HCT116 (cell line): ENCODE measurements around the gene NCLN. TPM values are rescaled to one million over a fixed set of nuclear protein-coding genes. Genes with fewer than 3 reads are reported as not detected.

Experiments used
- ATAC-seq: fragments of 200-7000 bp; cut with Tn5 transposase; 2 replicates; pipeline ENCODE4 v1.9.1; 2020; ENCODE audit warnings: mild to moderate bottlenecking, moderate library complexity
- BruUV-seq: library from RNA; stranded (reverse); fragments of 400-500 nt; replicated peaks from 2 replicates; lab custom pipeline; 2021; lab: Mats Ljungman, UMichigan
- CTCF ChIA-PET: fragments of 300-600 bp; sonication (Branson Sonifier 250); formaldehyde crosslinking; loops from one replicate; lab custom pipeline; 2021; ENCODE audit warnings: antibody characterized with exemption; lab: Charles Lee
- POLR2A ChIA-PET: fragments of 300-600, 350-600 bp; sonication (Branson Sonifier 250); formaldehyde crosslinking; loops from one replicate; lab custom pipeline; 2021; ENCODE audit warnings: antibody characterized with exemption; lab: Charles Lee
- RAD21 ChIA-PET, 2 experiments: fragments of 300-600 bp; sonication (Branson Sonifier 250); formaldehyde crosslinking; loops; one replicate each; lab custom pipeline; 2023; ENCODE audit warnings: low total read pairs in 2 of 2; ENCODE audit not compliant: uncharacterized antibody in 2 of 2, unreplicated experiment in 2 of 2, low non-redundant PET in 1 of 2; lab: Charles Lee
- DNase-seq: peaks from one replicate; pipeline ENCODE4 v3.0.0-alpha.2; 2010; ENCODE audit warnings: low read depth, low spot score
- H2AFZ ChIP-seq: fragments of 200-600 bp; shearing (Covaris generic), sonication (generic); 2 replicates; pipeline ENCODE4 v1.6.1; 2017; ENCODE audit warnings: low read depth, mixed run types, mixed read lengths, antibody characterized with exemption, low read length; ENCODE audit not compliant: poor library complexity, severe bottlenecking
- H3K27ac ChIP-seq: 2 replicates; pipeline ENCODE4 v1.5.1; 2012; ENCODE audit warnings: low read depth, low read length
- H3K27me3 ChIP-seq: fragments of 200-600 bp; sonication (generic); 2 replicates; pipeline ENCODE4 v1.6.1; 2016; ENCODE audit warnings: mixed run types, low read length, mixed read lengths; ENCODE audit not compliant: insufficient read depth
- H3K36me3 ChIP-seq, 2 experiments: fragments of 200-500 bp in 1 of 2; fragments of 200-600 bp in 1 of 2; sonication (Bioruptor generic) in 1 of 2; sonication (generic) in 1 of 2; 2 replicates each; pipeline versions ENCODE4 v1.5.1 to v1.6.1; 2014 to 2016; ENCODE audit warnings: low read length in 2 of 2, inconsistent platforms in 1 of 2, mixed read lengths in 1 of 2, mixed run types in 1 of 2; ENCODE audit not compliant: insufficient read depth in 2 of 2, control insufficient read depth in 1 of 2
- H3K4me1 ChIP-seq, 2 experiments: fragments of 200-600 bp in 1 of 2; sonication (generic) in 1 of 2; 2 replicates each; pipeline versions ENCODE4 v1.5.1 to v1.6.1; 2012 to 2017; ENCODE audit warnings: low read length in 2 of 2, inconsistent platforms in 1 of 2, mild to moderate bottlenecking in 1 of 2, mixed read lengths in 1 of 2, mixed run types in 1 of 2, moderate library complexity in 1 of 2; ENCODE audit not compliant: insufficient read depth in 2 of 2, control insufficient read depth in 1 of 2
- H3K4me2 ChIP-seq: fragments of 200-600 bp; sonication (generic); 2 replicates; pipeline ENCODE4 v1.6.1; 2017; ENCODE audit warnings: mixed run types, low read length, mixed read lengths
- H3K4me3 ChIP-seq, 2 experiments: fragments of 200-600 bp in 1 of 2; sonication (generic) in 1 of 2; replicated peaks in 1 of 2; 2 replicates each; pipeline ENCODE4 v1.5.1; 2011 to 2016; ENCODE audit warnings: low read length in 2 of 2, control low read depth in 1 of 2, low read depth in 1 of 2, mild to moderate bottlenecking in 1 of 2, mixed read lengths in 1 of 2, mixed run types in 1 of 2
- H3K79me2 ChIP-seq: fragments of 200-600 bp; sonication (generic); 2 replicates; pipeline ENCODE4 v1.6.1; 2017; ENCODE audit warnings: mild to moderate bottlenecking, mixed run types, low read length, moderate library complexity, mixed read lengths; ENCODE audit not compliant: insufficient read depth
- H3K9ac ChIP-seq: fragments of 200-600 bp; sonication (generic); 2 replicates; pipeline ENCODE4 v1.6.1; 2016; ENCODE audit warnings: low read length, mixed read lengths
- H3K9me2 ChIP-seq: fragments of 200-600 bp; sonication (generic), shearing (Covaris generic); 2 replicates; pipeline ENCODE4 v1.6.1; 2017; ENCODE audit warnings: mixed run types, mild to moderate bottlenecking, moderate library complexity; ENCODE audit not compliant: insufficient read depth
- H3K9me3 ChIP-seq, 2 experiments: fragments of 200-500 bp in 1 of 2; fragments of 200-600 bp in 1 of 2; sonication (Bioruptor generic) in 1 of 2; sonication (generic) in 1 of 2; 2 replicates each; pipeline ENCODE4 v1.6.1; 2014 to 2017; ENCODE audit warnings: low read length in 2 of 2, mixed read lengths in 2 of 2, inconsistent platforms in 1 of 2, low read depth in 1 of 2, mild to moderate bottlenecking in 1 of 2, mixed run types in 1 of 2, moderate library complexity in 1 of 2; ENCODE audit not compliant: control insufficient read depth in 1 of 2, insufficient read depth in 1 of 2
- H4K20me1 ChIP-seq: fragments of 200-600 bp; sonication (generic), shearing (Covaris generic); 2 replicates; pipeline ENCODE4 v1.6.1; 2017; ENCODE audit warnings: mixed run types, mild to moderate bottlenecking, moderate library complexity; ENCODE audit not compliant: insufficient read depth
- CEBPB ChIP-seq: IDR thresholded peaks from 2 replicates; pipeline ENCODE4 v1.6.1; 2012; ENCODE audit warnings: low read depth
- ELF1 ChIP-seq: IDR thresholded peaks from 2 replicates; pipeline ENCODE4 v1.6.1; 2012; ENCODE audit warnings: low read depth, borderline replicate concordance
- FOSL1 ChIP-seq: IDR thresholded peaks from 2 replicates; pipeline ENCODE4 v1.6.1; 2012; ENCODE audit warnings: low read depth
- POLR2AphosphoS5 ChIP-seq: IDR thresholded peaks from 2 replicates; pipeline ENCODE4 v1.6.1; 2011; ENCODE audit warnings: mild to moderate bottlenecking, low read depth, low read length, moderate library complexity
- RAD21 ChIP-seq: IDR thresholded peaks from 2 replicates; pipeline ENCODE4 v1.6.1; 2012; ENCODE audit warnings: low read depth, mild to moderate bottlenecking
- SP1 ChIP-seq: IDR thresholded peaks from 2 replicates; pipeline ENCODE4 v1.6.1; 2012; ENCODE audit warnings: low read depth
- SRF ChIP-seq: IDR thresholded peaks from 2 replicates; pipeline ENCODE4 v1.6.1; 2012; ENCODE audit warnings: low read depth
- ZFX ChIP-seq: fragments of 450-650 bp; IDR thresholded peaks from 2 replicates; pipeline ENCODE4 v1.6.1; 2017
- ZNF274 ChIP-seq: fragments of 200-500 bp; sonication (Bioruptor generic); IDR thresholded peaks from 2 replicates; pipeline ENCODE4 v1.6.1; 2014; ENCODE audit warnings: mild to moderate bottlenecking, low read depth, low read length, inconsistent platforms
- intact Hi-C: fragments of 100-400 bp; cut with micrococcal nuclease; formaldehyde crosslinking; loops from 2 replicates; pipeline ENCODE4 v1.10.0; 2022
- total RNA-seq: library from RNA; stranded (reverse); gene quantifications from one replicate; pipeline ENCODE4 v1.2.1, GENCODE V29; 2021; ENCODE audit not compliant: unreplicated experiment
- TF ChIP-seq, protein P1 (sequence below): IDR thresholded peaks from 2 replicates; pipeline ENCODE4 v1.6.1; 2012; ENCODE audit warnings: low read depth
- TF ChIP-seq, protein P2 (sequence below), 3 experiments: fragments of 200-600 bp in 1 of 3; sonication (generic) in 1 of 3; IDR thresholded peaks in 2 of 3; conservative IDR thresholded peaks in 1 of 3; 2 replicates each; pipeline ENCODE4 v1.5.1; 2012 to 2017; ENCODE audit warnings: low read depth in 2 of 3, low read length in 2 of 3, antibody characterized with exemption in 1 of 3, borderline replicate concordance in 1 of 3, control low read depth in 1 of 3, mild to moderate bottlenecking in 1 of 3, mixed read lengths in 1 of 3, mixed run types in 1 of 3, moderate library complexity in 1 of 3; ENCODE audit not compliant: insufficient read depth in 1 of 3

Gene NCLN
- total RNA-seq, 1 experiment from 2014 or later: 119 TPM

DNA sequence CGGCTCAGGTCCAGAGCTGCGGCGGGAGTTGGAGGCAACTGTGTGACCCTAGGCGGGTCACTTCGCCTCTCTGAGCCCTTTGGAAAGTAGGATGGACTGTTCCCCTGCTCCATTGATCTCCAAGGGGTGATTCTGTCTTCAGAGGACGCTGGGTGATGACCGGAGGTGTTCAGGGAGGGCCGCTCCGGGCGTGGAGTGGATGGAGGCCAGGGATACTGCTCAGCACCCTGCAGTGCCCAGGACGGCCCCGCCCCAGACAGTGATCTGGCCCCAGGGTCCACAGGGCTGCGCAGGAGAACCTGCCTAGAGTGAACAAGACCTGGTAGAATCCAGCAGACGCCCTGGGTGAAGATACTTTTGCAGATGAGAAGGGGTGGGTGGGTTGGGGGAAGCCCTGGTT is 7.0 kb downstream of the NCLN start:
- no peaks in the 10 kb centered on the region for H3K9me3 ChIP-seq
- CTCF ChIA-PET: no interaction called here

More for the DNA sequence above, 7.0 kb downstream of the NCLN start:
- DNase-seq: no peak
- ChIA-PET RAD21 (no interaction called here), POLR2A (no interaction called here)
- no peaks in the 10 kb centered on the region for H3K27me3 ChIP-seq
- H3K4me3 ChIP-seq: no peak overlapping the region
- H3K9me2 ChIP-seq: no peaks in the 10 kb centered on the region
- no peak overlapping the region for H3K9ac ChIP-seq
- BruUV-seq: no TSS peak
- H2AFZ ChIP-seq: no peak overlapping the region
- no peak for ATAC-seq
- peaks cover 9% of the 10 kb centered on the region; the same call in 1 of the 2 replicates for H4K20me1 ChIP-seq
- TF ChIP-seq FOSL1: no peak
- no peak for TF ChIP-seq SP1
- no peak for TF ChIP-seq CEBPB
- no peak for TF ChIP-seq ZNF274
- no peak for TF ChIP-seq POLR2AphosphoS5
- TF ChIP-seq, protein P1, sequence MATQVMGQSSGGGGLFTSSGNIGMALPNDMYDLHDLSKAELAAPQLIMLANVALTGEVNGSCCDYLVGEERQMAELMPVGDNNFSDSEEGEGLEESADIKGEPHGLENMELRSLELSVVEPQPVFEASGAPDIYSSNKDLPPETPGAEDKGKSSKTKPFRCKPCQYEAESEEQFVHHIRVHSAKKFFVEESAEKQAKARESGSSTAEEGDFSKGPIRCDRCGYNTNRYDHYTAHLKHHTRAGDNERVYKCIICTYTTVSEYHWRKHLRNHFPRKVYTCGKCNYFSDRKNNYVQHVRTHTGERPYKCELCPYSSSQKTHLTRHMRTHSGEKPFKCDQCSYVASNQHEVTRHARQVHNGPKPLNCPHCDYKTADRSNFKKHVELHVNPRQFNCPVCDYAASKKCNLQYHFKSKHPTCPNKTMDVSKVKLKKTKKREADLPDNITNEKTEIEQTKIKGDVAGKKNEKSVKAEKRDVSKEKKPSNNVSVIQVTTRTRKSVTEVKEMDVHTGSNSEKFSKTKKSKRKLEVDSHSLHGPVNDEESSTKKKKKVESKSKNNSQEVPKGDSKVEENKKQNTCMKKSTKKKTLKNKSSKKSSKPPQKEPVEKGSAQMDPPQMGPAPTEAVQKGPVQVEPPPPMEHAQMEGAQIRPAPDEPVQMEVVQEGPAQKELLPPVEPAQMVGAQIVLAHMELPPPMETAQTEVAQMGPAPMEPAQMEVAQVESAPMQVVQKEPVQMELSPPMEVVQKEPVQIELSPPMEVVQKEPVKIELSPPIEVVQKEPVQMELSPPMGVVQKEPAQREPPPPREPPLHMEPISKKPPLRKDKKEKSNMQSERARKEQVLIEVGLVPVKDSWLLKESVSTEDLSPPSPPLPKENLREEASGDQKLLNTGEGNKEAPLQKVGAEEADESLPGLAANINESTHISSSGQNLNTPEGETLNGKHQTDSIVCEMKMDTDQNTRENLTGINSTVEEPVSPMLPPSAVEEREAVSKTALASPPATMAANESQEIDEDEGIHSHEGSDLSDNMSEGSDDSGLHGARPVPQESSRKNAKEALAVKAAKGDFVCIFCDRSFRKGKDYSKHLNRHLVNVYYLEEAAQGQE: no peak
- no peak for TF ChIP-seq ELF1
- no peak for TF ChIP-seq RAD21
- TF ChIP-seq ZFX: no peak
- TF ChIP-seq SRF: no peak
- TF ChIP-seq, protein P2, sequence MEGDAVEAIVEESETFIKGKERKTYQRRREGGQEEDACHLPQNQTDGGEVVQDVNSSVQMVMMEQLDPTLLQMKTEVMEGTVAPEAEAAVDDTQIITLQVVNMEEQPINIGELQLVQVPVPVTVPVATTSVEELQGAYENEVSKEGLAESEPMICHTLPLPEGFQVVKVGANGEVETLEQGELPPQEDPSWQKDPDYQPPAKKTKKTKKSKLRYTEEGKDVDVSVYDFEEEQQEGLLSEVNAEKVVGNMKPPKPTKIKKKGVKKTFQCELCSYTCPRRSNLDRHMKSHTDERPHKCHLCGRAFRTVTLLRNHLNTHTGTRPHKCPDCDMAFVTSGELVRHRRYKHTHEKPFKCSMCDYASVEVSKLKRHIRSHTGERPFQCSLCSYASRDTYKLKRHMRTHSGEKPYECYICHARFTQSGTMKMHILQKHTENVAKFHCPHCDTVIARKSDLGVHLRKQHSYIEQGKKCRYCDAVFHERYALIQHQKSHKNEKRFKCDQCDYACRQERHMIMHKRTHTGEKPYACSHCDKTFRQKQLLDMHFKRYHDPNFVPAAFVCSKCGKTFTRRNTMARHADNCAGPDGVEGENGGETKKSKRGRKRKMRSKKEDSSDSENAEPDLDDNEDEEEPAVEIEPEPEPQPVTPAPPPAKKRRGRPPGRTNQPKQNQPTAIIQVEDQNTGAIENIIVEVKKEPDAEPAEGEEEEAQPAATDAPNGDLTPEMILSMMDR (IDR thresholded peaks at IDR 0.05 in 2 of 3, conservative IDR thresholded peaks at IDR 0.05 in 1 of 3; ENCODE audit: borderline replicate concordance in 1 of 3, insufficient read depth in 1 of 3, low read depth in 2 of 3, low read length in 2 of 3): no peak
- H3K36me3 ChIP-seq: peaks cover 6 to 50% of the 10 kb centered on the region in 2 experiments; a peak in 3 of 4 replicates
- no peak overlapping the region for H3K4me2 ChIP-seq
- H3K27ac ChIP-seq: no peak overlapping the region
- intact Hi-C loops: no loop called here
- H3K4me1 ChIP-seq: peaks cover 2 to 14% of the 10 kb centered on the region in 2 experiments; a peak in 3 of 4 replicates
- peaks cover 81% of the 10 kb centered on the region for H3K79me2 ChIP-seq
